DMS 273 treated with DMSO at 0.1 percent for 48 hours (cell line): ENCODE data around the gene ERI3.

Source experiments
- DNase-seq: peaks from one replicate; lab custom pipeline; 2025; lab: John Stamatoyannopoulos, UW

Gene ERI3

GRCh38 chr1:44282704-44283426, 72.2 kb downstream of the ERI3 start:
- no peak for DNase-seq

GRCh38 chr1:44281962-44282703, 72.9 kb downstream of the ERI3 start:
- no peak for DNase-seq

GRCh38 chr1:44276901-44277300, 78.2 kb downstream of the ERI3 start:
- no peak for DNase-seq

GRCh38 chr1:44275991-44276405, 79.1 kb downstream of the ERI3 start:
- no peak for DNase-seq

GRCh38 chr1:44275296-44275962, 79.6 kb downstream of the ERI3 start:
- no peak for DNase-seq

- DNase-seq: no peak
These were observed 81.3 kb downstream of the ERI3 start for GRCh38 chr1:44273560-44274350.

GRCh38 chr1:44272992-44273391, 82.1 kb downstream of the ERI3 start:
- no peak for DNase-seq

- no peak for DNase-seq
These were observed 83.4 kb downstream of the ERI3 start for GRCh38 chr1:44271646-44272045.

GRCh38 chr1:44270686-44271628, 84.1 kb downstream of the ERI3 start:
- no peak for DNase-seq

- no peak for DNase-seq
These were observed 87.0 kb downstream of the ERI3 start for GRCh38 chr1:44268054-44268453.

- DNase-seq: no peak
These were observed 87.6 kb downstream of the ERI3 start for GRCh38 chr1:44267438-44267837.

GRCh38 chr1:44266400-44267344, 88.4 kb downstream of the ERI3 start:
- DNase-seq: no peak

- DNase-seq: no peak
These were observed 89.2 kb downstream of the ERI3 start for GRCh38 chr1:44265656-44266358.

- DNase-seq: no peak
These were observed 90.6 kb downstream of the ERI3 start for GRCh38 chr1:44264451-44264771.

GRCh38 chr1:44263568-44264450, 91.2 kb downstream of the ERI3 start:
- DNase-seq: no peak

GRCh38 chr1:44262816-44263567, 92.1 kb downstream of the ERI3 start:
- DNase-seq: no peak

- DNase-seq: no peak
These were observed 92.6 kb downstream of the ERI3 start for GRCh38 chr1:44262414-44262813.

- DNase-seq: no peak
These were observed 93.1 kb downstream of the ERI3 start for GRCh38 chr1:44261962-44262361.
